A549 (cell line): Measurements from ENCODE around the gene SEC16B. TPM values are rescaled to one million over a fixed set of nuclear protein-coding genes. Genes with fewer than 3 reads are reported as not detected.

ENCODE experiments used
- ATAC-seq, 2 experiments: fragments of 200-7000 bp in 1 of 2; fragments of >200 bp in 1 of 2; cut with Nextera tagmentation in 1 of 2; cut with Tn5 transposase in 1 of 2; 3 replicates each; pipeline versions ENCODE4 v1.8.0 to v1.9.1; 2018 to 2020; ENCODE audit warnings: mild to moderate bottlenecking in 1 of 2, moderate library complexity in 1 of 2
- CTCF ChIA-PET: fragments of 300-600 bp; sonication (Branson Sonifier 250); formaldehyde crosslinking; extraction: SDS; loops from one replicate; lab custom pipeline; 2021; ENCODE audit warnings: antibody characterized with exemption, inconsistent platforms; lab: Yijun Ruan, JAX
- POLR2A ChIA-PET: fragments of 350-600 bp; formaldehyde crosslinking; extraction: SDS; loops from one replicate; lab custom pipeline; 2021; ENCODE audit warnings: antibody characterized with exemption, inconsistent platforms; lab: Yijun Ruan, JAX
- DNase-seq, 2 experiments: peaks; one replicate each; pipeline versions ENCODE4 v3.0.0 to v3.0.0-alpha.2; 2011 to 2016; ENCODE audit warnings: low read depth in 1 of 2, low spot score in 1 of 2
- FAIRE-seq: peaks from 2 replicates; lab custom pipeline; 2011; peaks lifted over from hg19 to GRCh38; lab: Jason Lieb, UNC
- H3K27ac ChIP-seq, 2 experiments: fragments of >200 bp; sonication (Bioruptor Twin); formaldehyde crosslinking; 3 replicates each; pipeline ENCODE4 v1.5.1; 2016 to 2017
- H3K4me1 ChIP-seq: fragments of >200 bp; sonication (Bioruptor Twin); formaldehyde crosslinking; 3 replicates; pipeline ENCODE4 v1.6.1; 2016
- H3K4me2 ChIP-seq: fragments of >200 bp; sonication (Bioruptor Twin); formaldehyde crosslinking; 3 replicates; pipeline ENCODE4 v1.6.1; 2016
- H3K4me3 ChIP-seq: fragments of >200 bp; sonication (Bioruptor Twin); formaldehyde crosslinking; 3 replicates; pipeline ENCODE4 v1.5.1; 2016
- H3K9me3 ChIP-seq: fragments of >200 bp; sonication (Bioruptor Twin); formaldehyde crosslinking; 3 replicates; pipeline ENCODE4 v1.6.1; 2016
- CBX2 ChIP-seq: fragments of 200-600 bp; sonication (generic); IDR thresholded peaks from 2 replicates; pipeline ENCODE4 v1.6.1; 2016; ENCODE audit warnings: low read depth, mild to moderate bottlenecking, borderline replicate concordance
- CEBPB ChIP-seq, 2 experiments: fragments of >200 bp in 1 of 2; sonication (Bioruptor Twin) in 1 of 2; formaldehyde crosslinking in 1 of 2; IDR thresholded peaks; 2 replicates each; pipeline ENCODE4 v1.6.1; 2012 to 2016
- CHD4 ChIP-seq: fragments of 200-600 bp; sonication (generic); IDR thresholded peaks from 2 replicates; pipeline ENCODE4 v1.6.1; 2016; ENCODE audit warnings: antibody characterized with exemption, mild to moderate bottlenecking, borderline replicate concordance
- E2F6 ChIP-seq: IDR thresholded peaks from 2 replicates; pipeline ENCODE4 v1.6.1; 2012; ENCODE audit warnings: low read depth, borderline replicate concordance
- EHF ChIP-seq: fragments of 250-450 bp; sonication (Bioruptor Pico); IDR thresholded peaks from 2 replicates; pipeline ENCODE4 v1.5.0; 2020; ENCODE audit warnings: mild to moderate bottlenecking
- EHMT2 ChIP-seq: fragments of 200-600 bp; sonication (generic); IDR thresholded peaks from 2 replicates; pipeline ENCODE4 v1.6.1; 2016; ENCODE audit warnings: antibody characterized with exemption, low read depth, mild to moderate bottlenecking, moderate library complexity
- EP300 ChIP-seq, 2 experiments: fragments of >200 bp; sonication (Bioruptor Twin); formaldehyde crosslinking; IDR thresholded peaks; 2 replicates in 1 of 2; 3 replicates in 1 of 2; pipeline ENCODE4 v1.6.1; 2016 to 2017
- ESRRA ChIP-seq: fragments of 150-350 bp; IDR thresholded peaks from 2 replicates; pipeline ENCODE4 v1.6.1; 2014; ENCODE audit warnings: mild to moderate bottlenecking, low read length, borderline replicate concordance
- GATA3 ChIP-seq: IDR thresholded peaks from 2 replicates; pipeline ENCODE4 v1.6.1; 2012; ENCODE audit warnings: borderline replicate concordance
- HEYL ChIP-seq: fragments of 250-450 bp; sonication (Bioruptor Pico); IDR thresholded peaks from 2 replicates; pipeline ENCODE4 v1.8.0; 2021; ENCODE audit warnings: mild to moderate bottlenecking, moderate library complexity
- JUNB ChIP-seq: fragments of >200 bp; sonication (Bioruptor Twin); formaldehyde crosslinking; IDR thresholded peaks from 2 replicates; pipeline ENCODE4 v1.6.1; 2016
- KDM1A ChIP-seq: fragments of 200-600 bp; sonication (generic); IDR thresholded peaks from 2 replicates; pipeline ENCODE4 v1.6.1; 2016; ENCODE audit warnings: low read depth, mild to moderate bottlenecking
- MAFK ChIP-seq: fragments of 450-650 bp; IDR thresholded peaks from 2 replicates; pipeline ENCODE4 v1.6.1; 2014; ENCODE audit not compliant: partially characterized antibody
- MYC ChIP-seq: IDR thresholded peaks from 2 replicates; pipeline ENCODE4 v1.6.1; 2012; ENCODE audit warnings: mild to moderate bottlenecking, inconsistent platforms, low read length, improper control_type of control experiment, borderline replicate concordance
- NR3C1 ChIP-seq: fragments of >200 bp; sonication (Bioruptor Twin); formaldehyde crosslinking; IDR thresholded peaks from 3 replicates; pipeline ENCODE4 v1.6.1; 2017
- POLR2AphosphoS2 ChIP-seq: conservative IDR thresholded peaks from 2 replicates; pipeline ENCODE4 v1.6.1; 2012; ENCODE audit warnings: low read length, improper control_type of control experiment, inconsistent platforms
- RAD21 ChIP-seq, 2 experiments: fragments of >200 bp in 1 of 2; sonication (Bioruptor Twin) in 1 of 2; formaldehyde crosslinking in 1 of 2; IDR thresholded peaks in 1 of 2; conservative IDR thresholded peaks in 1 of 2; 2 replicates in 1 of 2; 3 replicates in 1 of 2; pipeline ENCODE4 v1.6.1; 2012 to 2018; ENCODE audit warnings: inconsistent platforms in 1 of 2
- RNF2 ChIP-seq: fragments of 200-600 bp; sonication (generic); IDR thresholded peaks from 2 replicates; pipeline ENCODE4 v1.6.1; 2016; ENCODE audit warnings: low read depth, mild to moderate bottlenecking, antibody characterized with exemption, moderate library complexity, borderline replicate concordance
- USF2 ChIP-seq: fragments of 450-650 bp; IDR thresholded peaks from 2 replicates; pipeline ENCODE4 v1.6.1; 2014; ENCODE audit warnings: antibody characterized with exemption
- ZNF302 ChIP-seq: fragments of 250-450 bp; sonication (Bioruptor Pico); IDR thresholded peaks from 2 replicates; pipeline ENCODE4 v1.9.0; 2021; ENCODE audit warnings: inconsistent platforms, mild to moderate bottlenecking, moderate library complexity
- WGBS: methylation state at CpG from one replicate; pipeline ENCODE4 v1.1.6; 2017; ENCODE audit errors: missing lambda C conversion rate; 5-methylcytosine and 5-hydroxymethylcytosine counted together
- polyA plus RNA-seq, 4 experiments: library from polyadenylated mRNA; depleted of rRNA in 3 of 4; stranded (reverse); fragments of >200 nt; fragmentation: RNase III in 1 of 4; extraction: RNeasy Plus Mini Kit Qiagen cat#74134 plus additional on column Dnase treatment in 1 of 4; gene quantifications; 2 replicates in 3 of 4; 3 replicates in 1 of 4; pipeline ENCODE4 v1.2.3, GENCODE V29; 2011 to 2017

Gene SEC16B
- polyA plus RNA-seq, 2 of the 4 experiments (the other 2 are of a cell fraction) = 1.3 to 2.6 TPM

GRCh38 chr1:177944016-177944949, 25.6 kb downstream of the SEC16B start:
- FAIRE-seq (no peak), ATAC-seq (no peak), DNase-seq (no peak)
- CTCF ChIA-PET = interaction anchor here (1.3 to 7.8 kb wide), 4 partner anchors 11 to 1047 kb away, joined by 4 to 79 read pairs (median 11); no protein-coding TSS in a partner anchor
- TF ChIP-seq CBX2 = no peak
- POLR2A ChIA-PET = no interaction called here
- Histone ChIP-seq H3K27ac (no peak overlapping the region), H3K9me3 (no peaks in the 10 kb centered on the region), H3K4me2 (no peak overlapping the region), H3K4me1 (no peaks in the 10 kb centered on the region), H3K4me3 (no peak overlapping the region)
- 69% methylated on average over 20 of the region's 20 CpGs for WGBS

GRCh38 chr1:177941976-177942375, 27.9 kb downstream of the SEC16B start:
- H3K27ac ChIP-seq = no peak overlapping the region
- no peak for TF ChIP-seq RNF2
- no peak for TF ChIP-seq RAD21 (conservative IDR thresholded peaks at IDR 0.05 in 1 of 2, IDR thresholded peaks at IDR 0.05 in 1 of 2)
- no peak for TF ChIP-seq KDM1A
- no peak for TF ChIP-seq EP300 (IDR thresholded peaks at IDR 0.05)
- no peak for TF ChIP-seq CHD4
- no peak for TF ChIP-seq ESRRA
- no peak for TF ChIP-seq USF2
- TF ChIP-seq CEBPB (IDR thresholded peaks at IDR 0.05) = no peak
- TF ChIP-seq, all 56 proteins: peak for 0
- FAIRE-seq (no peak), ATAC-seq (no peak), DNase-seq (no peak)
- CTCF ChIA-PET = interaction anchor here (1.6 to 7.8 kb wide), 3 partner anchors 9 to 1044 kb away, joined by 4 to 79 read pairs (median 17); no protein-coding TSS in a partner anchor
- WGBS = 85% methylated on average over 5 of the region's 5 CpGs
- Histone ChIP-seq H3K9me3 (no peaks in the 10 kb centered on the region), H3K4me1 (no peaks in the 10 kb centered on the region), H3K4me2 (no peak overlapping the region), H3K4me3 (no peak overlapping the region)
- POLR2A ChIA-PET = no interaction called here

GRCh38 chr1:177940682-177941081, 29.2 kb downstream of the SEC16B start:
- Histone ChIP-seq H3K27ac (no peak overlapping the region), H3K9me3 (no peaks in the 10 kb centered on the region), H3K4me2 (no peak overlapping the region), H3K4me1 (no peaks in the 10 kb centered on the region), H3K4me3 (no peak overlapping the region)
- no peak for DNase-seq
- no peak for FAIRE-seq
- no peak for TF ChIP-seq EHF (CRISPR knock-in tag)
- TF ChIP-seq CHD4 = no peak
- TF ChIP-seq CEBPB (IDR thresholded peaks at IDR 0.05) = no peak
- TF ChIP-seq EHMT2 = no peak
- TF ChIP-seq POLR2AphosphoS2 = no peak
- no peak for TF ChIP-seq RNF2
- TF ChIP-seq ZNF302 (CRISPR knock-in tag) = no peak
- no peak for TF ChIP-seq HEYL
- TF ChIP-seq GATA3 = no peak
- TF ChIP-seq E2F6 = no peak
- TF ChIP-seq MAFK = no peak
- no peak for TF ChIP-seq ESRRA
- TF ChIP-seq MYC = no peak
- TF ChIP-seq NR3C1 = no peak
- no peak for TF ChIP-seq JUNB
- whole genome bisulfite sequencing = 34% methylated on average over 3 of the region's 3 CpGs
- ChIA-PET CTCF (interaction anchor here (1.0 to 1.6 kb wide), 4 partner anchors 11 to 759 kb away, joined by 3 to 4 read pairs (median 4); no protein-coding TSS in a partner anchor), POLR2A (no interaction called here)
- no peak for ATAC-seq
